K562 (cell line): ENCODE measurements around the gene RALGAPB. TPM values are rescaled to one million over a fixed set of nuclear protein-coding genes. Genes with fewer than 3 reads are reported as not detected.
A peak's percentile ranks its signal among the peaks of the same experiment; 100 is the strongest.

Experiments
- BRD9 ChIP-seq: fragments of 450-650 bp; IDR thresholded peaks from 2 replicates; pipeline ENCODE4 v1.6.1; 2018; ENCODE audit warnings: low read depth; ENCODE audit not compliant: partially characterized antibody
- CHCHD3 ChIP-seq: fragments of 250-450 bp; sonication (Bioruptor Pico); IDR thresholded peaks from 2 replicates; pipeline ENCODE4 v2.1.2; 2022; ENCODE audit warnings: mild to moderate bottlenecking
- CREB3L1 ChIP-seq: fragments of 450-650 bp; IDR thresholded peaks from 2 replicates; pipeline ENCODE4 v1.6.1; 2014; ENCODE audit warnings: low read depth, mild to moderate bottlenecking, moderate library complexity, borderline replicate concordance
- EWSR1 ChIP-seq: fragments of 450-650 bp; IDR thresholded peaks from 2 replicates; pipeline ENCODE4 v1.6.1; 2018; ENCODE audit warnings: borderline replicate concordance, mild to moderate bottlenecking, low read depth, moderate library complexity; ENCODE audit not compliant: partially characterized antibody
- SP2 ChIP-seq: IDR thresholded peaks from 2 replicates; pipeline ENCODE4 v1.6.1; 2011; ENCODE audit warnings: mild to moderate bottlenecking, low read depth, low read length, moderate library complexity; ENCODE audit not compliant: poor library complexity, severe bottlenecking; ENCODE audit errors: extremely low read depth
- TSHZ1 ChIP-seq: fragments of 250-450 bp; sonication (Bioruptor Pico); IDR thresholded peaks from 2 replicates; pipeline ENCODE4 v1.4.0; 2020; ENCODE audit warnings: mild to moderate bottlenecking, moderate library complexity
- polyA plus RNA-seq, 8 experiments: library from polyadenylated mRNA; depleted of rRNA in 4 of 8; stranded (reverse) in 5 of 8; unstranded in 3 of 8; fragments of >200 nt; fragmentation: Nextera tagmentation in 2 of 8; fragmentation: Illumina TruSeq in 1 of 8; extraction: Ambion mirVana in 2 of 8; extraction: Trizol in 1 of 8; gene quantifications; 2 replicates each; pipeline versions ENCODE4 v1.2.1 to v1.2.3, GENCODE V29; 2011 to 2014; ENCODE audit warnings: inconsistent platforms in 1 of 8, missing spikeins in 1 of 8
- total RNA-seq, 7 experiments: library from RNA; depleted of rRNA in 6 of 7; stranded (reverse); fragments of >200 nt in 6 of 7; fragmentation: Illumina TruSeq in 2 of 7; extraction: Trizol in 2 of 7; gene quantifications; 2 replicates each; pipeline versions ENCODE4 v1.2.1 to v1.2.3, GENCODE V29; 2011 to 2021; ENCODE audit warnings: low replicate concordance in 1 of 7
- TF ChIP-seq, protein P1 (sequence below), 2 experiments: fragments of 450-650 bp in 1 of 2; sonication (generic) in 1 of 2; formaldehyde crosslinking in 1 of 2; IDR thresholded peaks; 2 replicates each; pipeline versions ENCODE4 v1.7.1 to v1.9.0; 2016 to 2022; ENCODE audit warnings: inconsistent platforms in 1 of 2, mild to moderate bottlenecking in 1 of 2, missing genetic modification reagents in 1 of 2
- TF ChIP-seq, protein P2 (sequence below): fragments of 250-450 bp; sonication (Bioruptor Pico); IDR thresholded peaks from 2 replicates; pipeline ENCODE4 v1.5.0; 2020; ENCODE audit warnings: mild to moderate bottlenecking

Gene RALGAPB
- total and polyA plus RNA-seq, 9 of the 15 experiments (the other 6 are each of a cell fraction or from before 2014, with no cell fraction given) = 4.3 to 25.6 (median 13.6) TPM

DNA sequence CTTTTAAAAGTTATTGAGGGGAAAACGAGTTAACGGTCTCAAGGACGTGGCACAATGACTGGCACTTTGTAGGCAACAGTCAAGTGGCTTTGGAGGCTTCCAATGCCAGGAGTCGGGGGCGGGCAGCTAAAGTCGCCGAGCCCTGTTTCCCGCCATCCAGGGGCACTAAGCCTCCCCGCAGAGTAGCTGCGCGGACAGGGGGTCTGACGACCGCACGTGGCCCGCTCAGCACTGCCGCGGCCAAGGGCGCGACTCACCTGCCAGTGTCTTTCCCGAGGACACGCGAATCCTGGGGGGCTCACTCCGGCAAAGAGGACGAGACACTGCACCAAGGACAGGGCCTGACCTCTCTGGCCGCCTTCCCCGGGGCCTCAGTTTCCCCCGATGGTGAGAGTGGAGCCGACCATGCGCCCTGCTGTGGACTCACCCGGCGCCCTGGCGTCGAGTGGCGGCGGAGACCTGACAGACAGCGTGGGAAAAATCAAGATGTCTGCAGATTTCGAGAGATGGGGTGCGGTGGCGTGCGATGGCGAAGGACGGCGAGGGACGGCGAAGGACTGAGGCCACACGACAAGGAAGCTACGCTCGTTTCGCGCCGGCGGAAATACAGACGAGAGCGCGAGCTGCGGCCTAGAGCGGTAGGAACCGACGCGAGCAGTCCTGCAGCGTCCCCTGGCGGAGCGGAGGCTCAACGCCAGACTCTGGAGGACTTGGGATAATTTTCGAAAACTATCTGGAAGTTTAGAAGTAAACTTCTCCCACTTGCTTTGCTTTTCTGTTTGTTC, 37.7 kb upstream of the RALGAPB start, which contains the start of gene SNHG17 (continued):
- TF ChIP-seq TSHZ1 (CRISPR knock-in tag) = no peak
- TF ChIP-seq CREB3L1 = peak; percentile 93
- TF ChIP-seq EWSR1 = no peak
- peak; percentile 100 for TF ChIP-seq SP2
- TF ChIP-seq, protein P1, sequence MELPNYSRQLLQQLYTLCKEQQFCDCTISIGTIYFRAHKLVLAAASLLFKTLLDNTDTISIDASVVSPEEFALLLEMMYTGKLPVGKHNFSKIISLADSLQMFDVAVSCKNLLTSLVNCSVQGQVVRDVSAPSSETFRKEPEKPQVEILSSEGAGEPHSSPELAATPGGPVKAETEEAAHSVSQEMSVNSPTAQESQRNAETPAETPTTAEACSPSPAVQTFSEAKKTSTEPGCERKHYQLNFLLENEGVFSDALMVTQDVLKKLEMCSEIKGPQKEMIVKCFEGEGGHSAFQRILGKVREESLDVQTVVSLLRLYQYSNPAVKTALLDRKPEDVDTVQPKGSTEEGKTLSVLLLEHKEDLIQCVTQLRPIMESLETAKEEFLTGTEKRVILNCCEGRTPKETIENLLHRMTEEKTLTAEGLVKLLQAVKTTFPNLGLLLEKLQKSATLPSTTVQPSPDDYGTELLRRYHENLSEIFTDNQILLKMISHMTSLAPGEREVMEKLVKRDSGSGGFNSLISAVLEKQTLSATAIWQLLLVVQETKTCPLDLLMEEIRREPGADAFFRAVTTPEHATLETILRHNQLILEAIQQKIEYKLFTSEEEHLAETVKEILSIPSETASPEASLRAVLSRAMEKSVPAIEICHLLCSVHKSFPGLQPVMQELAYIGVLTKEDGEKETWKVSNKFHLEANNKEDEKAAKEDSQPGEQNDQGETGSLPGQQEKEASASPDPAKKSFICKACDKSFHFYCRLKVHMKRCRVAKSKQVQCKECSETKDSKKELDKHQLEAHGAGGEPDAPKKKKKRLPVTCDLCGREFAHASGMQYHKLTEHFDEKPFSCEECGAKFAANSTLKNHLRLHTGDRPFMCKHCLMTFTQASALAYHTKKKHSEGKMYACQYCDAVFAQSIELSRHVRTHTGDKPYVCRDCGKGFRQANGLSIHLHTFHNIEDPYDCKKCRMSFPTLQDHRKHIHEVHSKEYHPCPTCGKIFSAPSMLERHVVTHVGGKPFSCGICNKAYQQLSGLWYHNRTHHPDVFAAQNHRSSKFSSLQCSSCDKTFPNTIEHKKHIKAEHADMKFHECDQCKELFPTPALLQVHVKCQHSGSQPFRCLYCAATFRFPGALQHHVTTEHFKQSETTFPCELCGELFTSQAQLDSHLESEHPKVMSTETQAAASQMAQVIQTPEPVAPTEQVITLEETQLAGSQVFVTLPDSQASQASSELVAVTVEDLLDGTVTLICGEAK (IDR thresholded peaks at IDR 0.05) = peak; percentile 91
- TF ChIP-seq, protein P1 (CRISPR knock-in tag; IDR thresholded peaks at IDR 0.05) = no peak
- TF ChIP-seq, protein P2, sequence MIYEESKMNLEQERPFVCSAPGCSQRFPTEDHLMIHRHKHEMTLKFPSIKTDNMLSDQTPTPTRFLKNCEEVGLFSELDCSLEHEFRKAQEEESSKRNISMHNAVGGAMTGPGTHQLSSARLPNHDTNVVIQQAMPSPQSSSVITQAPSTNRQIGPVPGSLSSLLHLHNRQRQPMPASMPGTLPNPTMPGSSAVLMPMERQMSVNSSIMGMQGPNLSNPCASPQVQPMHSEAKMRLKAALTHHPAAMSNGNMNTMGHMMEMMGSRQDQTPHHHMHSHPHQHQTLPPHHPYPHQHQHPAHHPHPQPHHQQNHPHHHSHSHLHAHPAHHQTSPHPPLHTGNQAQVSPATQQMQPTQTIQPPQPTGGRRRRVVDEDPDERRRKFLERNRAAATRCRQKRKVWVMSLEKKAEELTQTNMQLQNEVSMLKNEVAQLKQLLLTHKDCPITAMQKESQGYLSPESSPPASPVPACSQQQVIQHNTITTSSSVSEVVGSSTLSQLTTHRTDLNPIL (CRISPR knock-in tag) = no peak
- peak; percentile 98 for TF ChIP-seq BRD9
- TF ChIP-seq CHCHD3 (CRISPR knock-in tag) = no peak
